ENCODE data around the gene CPB2.

DNA sequence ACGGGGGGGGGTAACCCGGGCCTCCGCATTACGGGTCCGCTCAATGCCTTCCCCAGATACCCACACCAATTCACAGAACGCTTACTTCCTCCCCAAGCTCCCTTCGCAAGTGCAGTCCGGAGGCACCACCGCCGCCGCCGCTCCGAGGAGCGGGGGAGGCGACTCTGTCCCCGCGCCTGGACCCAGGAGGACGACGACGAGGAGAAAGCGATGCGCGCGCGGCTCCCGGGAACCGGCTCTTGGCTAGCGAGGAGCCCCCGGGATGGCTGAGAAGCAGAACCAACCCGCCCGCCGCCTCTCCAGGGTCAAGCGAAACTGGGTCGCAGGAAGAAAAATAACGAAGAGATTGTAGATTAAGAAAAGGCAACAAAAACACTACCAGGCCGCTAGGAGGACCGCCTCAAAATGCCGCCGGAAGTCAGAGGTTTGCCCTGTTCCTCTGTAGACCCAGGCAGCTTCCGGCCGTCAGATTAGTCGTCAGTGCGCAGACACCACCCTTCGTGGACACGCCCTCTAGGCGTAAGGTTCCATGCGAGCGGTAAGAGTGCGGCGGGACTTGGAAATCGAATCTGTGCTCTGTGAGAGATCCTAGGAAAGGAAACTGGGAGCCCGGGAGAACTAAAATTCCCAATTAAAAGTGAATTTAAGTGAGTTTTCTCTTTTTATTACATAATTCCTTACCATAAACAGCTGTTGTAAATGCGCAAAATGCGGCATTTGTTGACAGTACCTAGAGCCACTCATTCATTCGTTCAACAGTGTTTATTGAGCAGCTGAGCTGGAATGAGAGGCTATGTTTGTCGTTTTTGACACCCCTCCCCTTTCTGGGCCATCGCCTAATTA, 52.3 kb downstream of the CPB2 start, which contains the start of gene ZC3H13:
- TF ChIP-seq, protein P1, sequence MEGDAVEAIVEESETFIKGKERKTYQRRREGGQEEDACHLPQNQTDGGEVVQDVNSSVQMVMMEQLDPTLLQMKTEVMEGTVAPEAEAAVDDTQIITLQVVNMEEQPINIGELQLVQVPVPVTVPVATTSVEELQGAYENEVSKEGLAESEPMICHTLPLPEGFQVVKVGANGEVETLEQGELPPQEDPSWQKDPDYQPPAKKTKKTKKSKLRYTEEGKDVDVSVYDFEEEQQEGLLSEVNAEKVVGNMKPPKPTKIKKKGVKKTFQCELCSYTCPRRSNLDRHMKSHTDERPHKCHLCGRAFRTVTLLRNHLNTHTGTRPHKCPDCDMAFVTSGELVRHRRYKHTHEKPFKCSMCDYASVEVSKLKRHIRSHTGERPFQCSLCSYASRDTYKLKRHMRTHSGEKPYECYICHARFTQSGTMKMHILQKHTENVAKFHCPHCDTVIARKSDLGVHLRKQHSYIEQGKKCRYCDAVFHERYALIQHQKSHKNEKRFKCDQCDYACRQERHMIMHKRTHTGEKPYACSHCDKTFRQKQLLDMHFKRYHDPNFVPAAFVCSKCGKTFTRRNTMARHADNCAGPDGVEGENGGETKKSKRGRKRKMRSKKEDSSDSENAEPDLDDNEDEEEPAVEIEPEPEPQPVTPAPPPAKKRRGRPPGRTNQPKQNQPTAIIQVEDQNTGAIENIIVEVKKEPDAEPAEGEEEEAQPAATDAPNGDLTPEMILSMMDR (IDR thresholded peaks at IDR 0.05; ENCODE audit: borderline replicate concordance, extremely low read depth, low read length, poor library complexity, severe bottlenecking) = peak; percentile 44
- no peak for TF ChIP-seq EZH2 (IDR thresholded peaks at IDR 0.05; ENCODE audit: borderline replicate concordance, low read depth, low read length, severe bottlenecking)

Data from DND-41 (cell line).